ENCODE data around the gene CPA1. TPM values are rescaled to one million over a fixed set of nuclear protein-coding genes. Genes with fewer than 3 reads are reported as not detected.
A peak's percentile ranks its signal among the peaks of the same experiment; 100 is the strongest.

The CPA1 gene
- total RNA-seq, 2 experiments from 2014 or later, result not detected

DNA sequence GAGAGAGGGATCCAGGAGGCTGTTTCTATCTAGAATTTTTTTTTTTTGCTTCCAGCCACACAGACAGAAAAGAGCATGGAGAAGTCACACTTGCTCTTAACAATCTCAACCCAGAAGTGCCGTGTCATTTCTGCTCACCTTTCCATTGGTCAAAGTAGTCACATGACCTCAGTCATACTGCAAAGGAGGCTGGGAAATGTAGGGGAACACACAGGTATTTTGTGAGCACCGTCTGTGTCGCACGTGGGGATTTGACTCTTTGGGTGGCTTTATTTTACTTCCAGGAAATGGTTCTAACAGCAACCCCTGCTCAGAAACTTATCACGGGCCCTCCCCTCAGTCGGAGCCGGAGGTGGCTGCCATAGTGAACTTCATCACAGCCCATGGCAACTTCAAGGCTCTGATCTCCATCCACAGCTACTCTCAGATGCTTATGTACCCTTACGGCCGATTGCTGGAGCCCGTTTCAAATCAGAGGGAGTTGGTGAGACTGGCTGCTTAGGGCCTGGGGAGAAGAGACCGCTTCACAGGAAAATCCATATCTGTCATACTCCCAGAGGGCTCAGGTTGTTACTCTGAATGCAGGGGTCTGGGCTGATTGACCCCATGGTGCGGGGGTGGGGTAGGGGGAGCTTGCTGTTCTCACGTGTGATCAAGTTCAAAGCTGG lies 13.1 kb upstream of the CPA1 start:
- Mint-ChIP-seq H3K4me3 (peak overlapping the region; percentile 48), H3K4me1 (ENCODE audit: low read depth) (peaks cover 33% of the 10 kb centered on the region), H3K27me3 (no peaks in the 10 kb centered on the region), H3K36me3 (ENCODE audit: low read depth) (no peaks in the 10 kb centered on the region), H3K27ac (peak overlapping the region; percentile 73), H3K9me3 (no peaks in the 10 kb centered on the region)
- Histone ChIP-seq H3K9me3 (ENCODE audit: control insufficient read depth in 1 of 2, insufficient read depth in 1 of 2, low read length in 2 of 2) (no peaks in the 10 kb centered on the region), H3K4me1 (ENCODE audit: insufficient read depth, low read length) (peaks cover 24% of the 10 kb centered on the region), H3K4me3 (ENCODE audit: low read length) (peak overlapping the region; percentile 36), H3K36me3 (ENCODE audit: insufficient read depth, low read length) (no peaks in the 10 kb centered on the region), H3K27ac (ENCODE audit: low read depth in 1 of 2, low read length in 2 of 2) (peak overlapping the region in 1 of 2 donors; percentile 59), H3K27me3 (ENCODE audit: control insufficient read depth in 1 of 2, insufficient read depth in 2 of 2, low read length in 2 of 2) (no peaks in the 10 kb centered on the region)
- POLR2A ChIA-PET, result no interaction called here
- ATAC-seq (ENCODE audit: poor library complexity) (peak; percentile 73), DNase-seq (peak in 5 of 14 experiments; percentile 18 to 71 (median 53))
- TF ChIP-seq, protein P1, sequence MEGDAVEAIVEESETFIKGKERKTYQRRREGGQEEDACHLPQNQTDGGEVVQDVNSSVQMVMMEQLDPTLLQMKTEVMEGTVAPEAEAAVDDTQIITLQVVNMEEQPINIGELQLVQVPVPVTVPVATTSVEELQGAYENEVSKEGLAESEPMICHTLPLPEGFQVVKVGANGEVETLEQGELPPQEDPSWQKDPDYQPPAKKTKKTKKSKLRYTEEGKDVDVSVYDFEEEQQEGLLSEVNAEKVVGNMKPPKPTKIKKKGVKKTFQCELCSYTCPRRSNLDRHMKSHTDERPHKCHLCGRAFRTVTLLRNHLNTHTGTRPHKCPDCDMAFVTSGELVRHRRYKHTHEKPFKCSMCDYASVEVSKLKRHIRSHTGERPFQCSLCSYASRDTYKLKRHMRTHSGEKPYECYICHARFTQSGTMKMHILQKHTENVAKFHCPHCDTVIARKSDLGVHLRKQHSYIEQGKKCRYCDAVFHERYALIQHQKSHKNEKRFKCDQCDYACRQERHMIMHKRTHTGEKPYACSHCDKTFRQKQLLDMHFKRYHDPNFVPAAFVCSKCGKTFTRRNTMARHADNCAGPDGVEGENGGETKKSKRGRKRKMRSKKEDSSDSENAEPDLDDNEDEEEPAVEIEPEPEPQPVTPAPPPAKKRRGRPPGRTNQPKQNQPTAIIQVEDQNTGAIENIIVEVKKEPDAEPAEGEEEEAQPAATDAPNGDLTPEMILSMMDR (IDR thresholded peaks at IDR 0.05), result no peak
- intact Hi-C loops (cut with DNase I, micrococcal nuclease), result no loop called here
- CTCF ChIA-PET, result interaction anchor here (1.1 kb wide), 1 partner anchor 40 kb away, joined by 3 read pairs; no protein-coding TSS in a partner anchor

DNA sequence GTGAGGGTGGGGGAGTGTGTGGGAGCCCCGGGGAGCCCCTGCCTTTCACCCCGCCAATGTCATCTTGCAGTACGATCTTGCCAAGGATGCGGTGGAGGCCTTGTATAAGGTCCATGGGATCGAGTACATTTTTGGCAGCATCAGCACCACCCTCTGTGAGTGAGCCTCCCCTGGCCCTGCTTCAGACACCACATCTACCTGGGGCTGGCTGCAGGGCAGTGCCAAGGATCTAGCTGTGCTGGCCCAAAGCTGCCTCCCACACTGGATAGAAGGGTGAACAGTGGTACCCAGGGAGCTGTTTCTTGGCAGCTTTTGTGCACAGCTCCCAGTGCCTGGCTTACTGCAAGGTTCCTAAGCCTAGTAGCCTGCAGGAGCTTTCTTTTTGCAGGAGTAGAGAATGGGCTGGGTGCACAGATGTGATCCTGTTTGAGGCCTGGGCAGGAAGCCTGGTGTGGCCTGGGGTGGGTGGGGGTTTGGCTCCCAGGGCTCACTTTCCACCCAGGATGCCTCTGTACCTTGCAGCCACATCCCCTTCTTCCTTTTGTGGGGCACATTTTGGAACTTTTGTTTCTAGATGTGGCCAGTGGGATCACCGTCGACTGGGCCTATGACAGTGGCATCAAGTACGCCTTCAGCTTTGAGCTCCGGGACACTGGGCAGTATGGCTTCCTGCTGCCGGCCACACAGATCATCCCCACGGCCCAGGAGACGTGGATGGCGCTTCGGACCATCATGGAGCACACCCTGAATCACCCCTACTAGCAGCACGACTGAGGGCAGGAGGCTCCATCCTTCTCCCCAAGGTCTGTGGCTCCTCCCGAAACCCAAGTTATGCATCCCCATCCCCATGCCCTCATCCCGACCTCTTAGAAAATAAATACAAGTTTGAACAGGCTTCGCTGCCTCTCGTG lies 12.2 kb upstream of the CPA1 start:
- TF ChIP-seq, protein P1 (IDR thresholded peaks at IDR 0.05), result no peak
- Mint-ChIP-seq H3K27ac (peak overlapping the region; percentile 25), H3K36me3 (ENCODE audit: low read depth) (no peaks in the 10 kb centered on the region), H3K9me3 (no peaks in the 10 kb centered on the region), H3K4me3 (no peak overlapping the region), H3K27me3 (no peaks in the 10 kb centered on the region), H3K4me1 (ENCODE audit: low read depth) (peaks cover 33% of the 10 kb centered on the region)
- Histone ChIP-seq H3K27me3 (ENCODE audit: control insufficient read depth in 1 of 2, insufficient read depth in 2 of 2, low read length in 2 of 2) (no peaks in the 10 kb centered on the region), H3K36me3 (ENCODE audit: insufficient read depth, low read length) (no peaks in the 10 kb centered on the region), H3K4me3 (ENCODE audit: low read length) (peak overlapping the region; percentile 36), H3K27ac (ENCODE audit: low read depth in 1 of 2, low read length in 2 of 2) (peak overlapping the region in 1 of 2 donors; percentile 59), H3K4me1 (ENCODE audit: insufficient read depth, low read length) (peaks cover 24% of the 10 kb centered on the region), H3K9me3 (ENCODE audit: control insufficient read depth in 1 of 2, insufficient read depth in 1 of 2, low read length in 2 of 2) (no peaks in the 10 kb centered on the region)
- intact Hi-C loops (cut with DNase I, micrococcal nuclease), result no loop called here
- ChIA-PET POLR2A (no interaction called here), CTCF (interaction anchor here (1.1 kb wide), 1 partner anchor 41 kb away, joined by 3 read pairs; no protein-coding TSS in a partner anchor)
- ATAC-seq (ENCODE audit: poor library complexity) (no peak), DNase-seq (no peak)

DNA sequence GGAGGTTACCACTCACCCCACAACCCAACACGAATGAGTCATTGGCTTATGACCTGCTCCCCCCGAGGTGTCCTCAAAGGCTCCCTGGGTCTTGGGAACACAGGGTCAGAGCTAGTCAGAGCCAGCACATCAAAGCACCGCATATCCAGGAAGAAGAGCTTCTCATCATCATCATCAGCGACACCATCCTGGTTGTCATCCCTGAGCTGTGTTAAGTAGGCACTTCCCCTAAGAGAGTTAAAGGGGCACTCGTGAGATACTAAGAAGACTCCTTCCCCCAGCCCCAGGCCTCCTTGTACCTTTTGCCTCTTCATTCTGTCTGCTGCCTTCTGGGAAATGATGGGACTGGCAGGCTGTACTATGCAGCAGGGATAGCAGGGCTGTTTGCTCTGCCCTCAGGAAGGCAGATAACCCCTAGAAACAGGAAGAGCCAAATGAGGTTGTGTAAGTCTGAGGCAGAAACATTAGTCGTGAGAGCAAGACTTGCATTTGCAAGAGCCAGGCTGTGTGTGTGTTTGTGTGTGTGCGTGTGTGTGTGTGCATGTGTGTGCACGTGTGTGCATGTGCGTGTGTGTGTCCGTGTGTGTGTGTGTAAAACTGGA lies 11.1 kb upstream of the CPA1 start:
- Mint-ChIP-seq H3K4me3 (no peak overlapping the region), H3K27ac (peak overlapping the region; percentile 25), H3K9me3 (no peaks in the 10 kb centered on the region), H3K4me1 (ENCODE audit: low read depth) (peaks cover 33% of the 10 kb centered on the region), H3K27me3 (no peaks in the 10 kb centered on the region), H3K36me3 (ENCODE audit: low read depth) (no peaks in the 10 kb centered on the region)
- Histone ChIP-seq H3K4me1 (ENCODE audit: insufficient read depth, low read length) (peaks cover 24% of the 10 kb centered on the region), H3K4me3 (ENCODE audit: low read length) (peak overlapping the region; percentile 10), H3K27ac (ENCODE audit: low read depth in 1 of 2, low read length in 2 of 2) (peak overlapping the region in 1 of 2 donors; percentile 43), H3K36me3 (ENCODE audit: insufficient read depth, low read length) (no peaks in the 10 kb centered on the region), H3K9me3 (ENCODE audit: control insufficient read depth in 1 of 2, insufficient read depth in 1 of 2, low read length in 2 of 2) (no peaks in the 10 kb centered on the region), H3K27me3 (ENCODE audit: control insufficient read depth in 1 of 2, insufficient read depth in 2 of 2, low read length in 2 of 2) (no peaks in the 10 kb centered on the region)
- intact Hi-C loops (cut with DNase I, micrococcal nuclease), result no loop called here
- TF ChIP-seq, protein P1 (IDR thresholded peaks at IDR 0.05), result no peak
- POLR2A ChIA-PET, result no interaction called here
- CTCF ChIA-PET, result no interaction called here
- peak in 2 of 14 experiments; percentile 25 to 33 for DNase-seq
- no peak for ATAC-seq (ENCODE audit: poor library complexity)
